ENCODE data around the gene MADCAM1.

- TF ChIP-seq OSR1 (CRISPR knock-in tag; IDR thresholded peaks at IDR 0.05): no peak
- no peak for TF ChIP-seq TCF4 (CRISPR knock-in tag; IDR thresholded peaks at IDR 0.05; ENCODE audit: borderline replicate concordance)
- no peak for TF ChIP-seq CSRNP3 (CRISPR knock-in tag; IDR thresholded peaks at IDR 0.05)
- no peak for TF ChIP-seq PATZ1 (CRISPR knock-in tag; IDR thresholded peaks at IDR 0.05; ENCODE audit: borderline replicate concordance)
- no peak for TF ChIP-seq ZFP3 (CRISPR knock-in tag; IDR thresholded peaks at IDR 0.05)
- no peak for TF ChIP-seq ARNTL (CRISPR knock-in tag; IDR thresholded peaks at IDR 0.05; ENCODE audit: borderline replicate concordance, low read depth)
- no peak for TF ChIP-seq ESRRG (CRISPR knock-in tag; IDR thresholded peaks at IDR 0.05)
- no peak for TF ChIP-seq GLIS3 (CRISPR knock-in tag; IDR thresholded peaks at IDR 0.05)
These were observed 36.5 kb downstream of the MADCAM1 start for GRCh38 chr19:532561-533363.
